Measurements from ENCODE around the gene MRPL53. TPM values are rescaled to one million over a fixed set of nuclear protein-coding genes. Genes with fewer than 3 reads are reported as not detected.
A peak's percentile ranks its signal among the peaks of the same experiment; 100 is the strongest.

Gene MRPL53
- total and polyA plus RNA-seq, 4 donors, result 12.6 to 72.5 (median 36.1) TPM

- DNase-seq (ENCODE audit: low spot score), result no peak
- Histone ChIP-seq H3K36me3 (ENCODE audit: control insufficient read depth in 4 of 4, insufficient read depth in 3 of 4, low read depth in 1 of 4, low read length in 3 of 4) (peaks cover 0 to 8% (median 0%) of the 10 kb centered on the region in 4 donors), H3K27ac (ENCODE audit: low read depth in 1 of 2, low read length in 2 of 2) (peak overlapping the region in 1 of 2 donors; percentile 95), H3K4me3 (ENCODE audit: low read depth in 1 of 3, low read length in 3 of 3) (peak overlapping the region in 1 of 3 donors; percentile 79), H3K27me3 (ENCODE audit: control insufficient read depth in 4 of 4, insufficient read depth in 4 of 4, low read length in 3 of 4) (no peaks in the 10 kb centered on the region), H3K4me1 (ENCODE audit: control insufficient read depth in 4 of 4, insufficient read depth in 4 of 4, low read length in 3 of 4) (peaks cover 19 to 54% (median 44%) of the 10 kb centered on the region in 4 donors), H3K9me3 (ENCODE audit: control insufficient read depth in 4 of 4, low read length in 3 of 4) (no peaks in the 10 kb centered on the region), H3K9ac (ENCODE audit: low read depth in 1 of 2, low read length in 2 of 2) (peak overlapping the region in 1 of 2 donors; percentile 29)
- WGBS, result 38% methylated on average over 3 of the region's 3 CpGs
- TF ChIP-seq RXRA (IDR thresholded peaks at IDR 0.05), result no peak
- TF ChIP-seq ATF3 (IDR thresholded peaks at IDR 0.05), result no peak
- no peak for TF ChIP-seq REST (IDR thresholded peaks at IDR 0.05)
- no peak for TF ChIP-seq TAF1 (conservative IDR thresholded peaks at IDR 0.05)
- no peak for TF ChIP-seq NR2F2 (IDR thresholded peaks at IDR 0.05)
- no peak for TF ChIP-seq HNF4A (conservative IDR thresholded peaks at IDR 0.05)
- no peak for TF ChIP-seq HNF4G (IDR thresholded peaks at IDR 0.05)
- no peak for TF ChIP-seq YY1 (IDR thresholded peaks at IDR 0.05)
- TF ChIP-seq EGR1 (IDR thresholded peaks at IDR 0.05; ENCODE audit: low read depth in 2 of 2), result no peak
- TF ChIP-seq FOXA2 (IDR thresholded peaks at IDR 0.05), result no peak
- TF ChIP-seq ZBTB33 (IDR thresholded peaks at IDR 0.05), result no peak
- no peak for TF ChIP-seq GABPA (IDR thresholded peaks at IDR 0.05 in 1 of 2, conservative IDR thresholded peaks at IDR 0.05 in 1 of 2)
Measured at GRCh38 chr2:74439373-74439772, 33.1 kb downstream of the MRPL53 start.

- peaks cover 0 to 8% (median 0%) of the 10 kb centered on the region in 4 donors for H3K36me3 ChIP-seq (ENCODE audit: control insufficient read depth in 4 of 4, insufficient read depth in 3 of 4, low read depth in 1 of 4, low read length in 3 of 4)
- 96% methylated on average over 1 of the region's 1 CpG for WGBS
- H3K4me1 ChIP-seq (ENCODE audit: control insufficient read depth in 4 of 4, insufficient read depth in 4 of 4, low read length in 3 of 4), result peaks cover 17 to 48% (median 38%) of the 10 kb centered on the region in 4 donors
- no peak overlapping the region for H3K9ac ChIP-seq (ENCODE audit: low read depth in 1 of 2, low read length in 2 of 2)
- H3K27me3 ChIP-seq (ENCODE audit: control insufficient read depth in 4 of 4, insufficient read depth in 4 of 4, low read length in 3 of 4), result no peaks in the 10 kb centered on the region
- no peak overlapping the region for H3K27ac ChIP-seq (ENCODE audit: low read depth in 1 of 2, low read length in 2 of 2)
- no peak overlapping the region for H3K4me3 ChIP-seq (ENCODE audit: low read depth in 1 of 3, low read length in 3 of 3)
- DNase-seq (ENCODE audit: low spot score), result no peak
- no peaks in the 10 kb centered on the region for H3K9me3 ChIP-seq (ENCODE audit: control insufficient read depth in 4 of 4, low read length in 3 of 4)
- TF ChIP-seq RAD21 (IDR thresholded peaks at IDR 0.05), result no peak
Measured at GRCh38 chr2:74438248-74438647, 34.2 kb downstream of the MRPL53 start.
